ENCODE data around the gene CEP41. TPM values are rescaled to one million over a fixed set of nuclear protein-coding genes. Genes with fewer than 3 reads are reported as not detected.

CEP41 gene
- total RNA-seq, 1 donor from 2014 or later = 4.7 TPM

GRCh38 chr7:130401101-130401500 is 39.7 kb downstream of the CEP41 start:
- H3K27ac ChIP-seq = no peak overlapping the region
- no peaks in the 10 kb centered on the region for H3K4me1 ChIP-seq
- no peaks in the 10 kb centered on the region for H3K27me3 ChIP-seq
- TF ChIP-seq POLR2A (IDR thresholded peaks at IDR 0.05) = no peak
- TF ChIP-seq CTCF (IDR thresholded peaks at IDR 0.05) = no peak
- no peak for TF ChIP-seq POLR2AphosphoS5 (IDR thresholded peaks at IDR 0.05; ENCODE audit: insufficient read depth in 1 of 2, low read depth in 1 of 2)
- H3K36me3 ChIP-seq = no peaks in the 10 kb centered on the region
- no peak for DNase-seq (ENCODE audit: extremely low spot score in 2 of 2)
- intact Hi-C loops (cut with DNase I) = no loop called here
- H3K9me3 ChIP-seq = no peaks in the 10 kb centered on the region
- no peak overlapping the region for H3K4me3 ChIP-seq

GRCh38 chr7:130400120-130400572 is 40.7 kb downstream of the CEP41 start:
- no peak for TF ChIP-seq CTCF (IDR thresholded peaks at IDR 0.05)
- no peak for TF ChIP-seq POLR2A (IDR thresholded peaks at IDR 0.05)
- no peak for TF ChIP-seq POLR2AphosphoS5 (IDR thresholded peaks at IDR 0.05; ENCODE audit: insufficient read depth in 1 of 2, low read depth in 1 of 2)
- H3K36me3 ChIP-seq = no peaks in the 10 kb centered on the region
- peak overlapping the region; percentile 20 for H3K27ac ChIP-seq
- no peaks in the 10 kb centered on the region for H3K4me1 ChIP-seq
- DNase-seq (ENCODE audit: extremely low spot score in 2 of 2) = no peak
- no peak overlapping the region for H3K4me3 ChIP-seq
- no peaks in the 10 kb centered on the region for H3K9me3 ChIP-seq
- no peaks in the 10 kb centered on the region for H3K27me3 ChIP-seq
- intact Hi-C loops (cut with DNase I) = no loop called here

GRCh38 chr7:130398526-130399090 is 42.2 kb downstream of the CEP41 start:
- DNase-seq (ENCODE audit: extremely low spot score in 2 of 2) = no peak
- H3K27ac ChIP-seq = no peak overlapping the region
- H3K4me3 ChIP-seq = no peak overlapping the region
- intact Hi-C loops (cut with DNase I) = no loop called here
- H3K36me3 ChIP-seq = no peaks in the 10 kb centered on the region
- peaks cover under 1% of the 10 kb centered on the region for H3K4me1 ChIP-seq
- no peaks in the 10 kb centered on the region for H3K27me3 ChIP-seq
- H3K9me3 ChIP-seq = no peaks in the 10 kb centered on the region
- TF ChIP-seq POLR2AphosphoS5 (IDR thresholded peaks at IDR 0.05; ENCODE audit: insufficient read depth in 1 of 2, low read depth in 1 of 2) (no peak), POLR2A (IDR thresholded peaks at IDR 0.05) (no peak), CTCF (IDR thresholded peaks at IDR 0.05) (no peak)

GRCh38 chr7:130397758-130398073 is 43.1 kb downstream of the CEP41 start:
- no peak for DNase-seq (ENCODE audit: extremely low spot score in 2 of 2)
- intact Hi-C loops (cut with DNase I) = no loop called here
- TF ChIP-seq POLR2AphosphoS5 (IDR thresholded peaks at IDR 0.05; ENCODE audit: insufficient read depth in 1 of 2, low read depth in 1 of 2) (no peak), CTCF (IDR thresholded peaks at IDR 0.05) (no peak), POLR2A (IDR thresholded peaks at IDR 0.05) (no peak)
- Histone ChIP-seq H3K36me3 (no peaks in the 10 kb centered on the region), H3K4me3 (no peak overlapping the region), H3K4me1 (peaks cover 9% of the 10 kb centered on the region), H3K27ac (no peak overlapping the region), H3K9me3 (no peaks in the 10 kb centered on the region), H3K27me3 (no peaks in the 10 kb centered on the region)

GRCh38 chr7:130397051-130397757 is 43.6 kb downstream of the CEP41 start:
- TF ChIP-seq CTCF (IDR thresholded peaks at IDR 0.05) = no peak
- no peak for TF ChIP-seq POLR2A (IDR thresholded peaks at IDR 0.05)
- TF ChIP-seq POLR2AphosphoS5 (IDR thresholded peaks at IDR 0.05; ENCODE audit: insufficient read depth in 1 of 2, low read depth in 1 of 2) = no peak
- H3K27ac ChIP-seq = no peak overlapping the region

More at GRCh38 chr7:130397051-130397757, 43.6 kb downstream of the CEP41 start:
- Histone ChIP-seq H3K27me3 (no peaks in the 10 kb centered on the region), H3K4me1 (peaks cover 10% of the 10 kb centered on the region), H3K9me3 (no peaks in the 10 kb centered on the region), H3K4me3 (no peak overlapping the region), H3K36me3 (no peaks in the 10 kb centered on the region)
- intact Hi-C loops (cut with DNase I) = no loop called here
- DNase-seq (ENCODE audit: extremely low spot score in 2 of 2) = no peak

Measured in vagina (tissue), 2 donors.